Stimulated activated CD8-positive, alpha-beta memory T cell treated with anti-CD3 and anti-CD28 coated beads, Interleukin-4, amount 100 ng/mL, for 4 hours (primary cell): ENCODE measurements around the gene TIMM50.
"Not testable (repeated sequence)": the region's sequence is repeated elsewhere in the genome, so short reads cannot be mapped to it uniquely, and the experiment has no call there.

Source experiments
- DNase-seq, 2 donors: peaks; one replicate each; pipeline ENCODE4 v3.0.0-alpha.2; 2020; ENCODE audit warnings: low read depth in 2 of 2, low spot score in 1 of 2

The TIMM50 gene

DNA sequence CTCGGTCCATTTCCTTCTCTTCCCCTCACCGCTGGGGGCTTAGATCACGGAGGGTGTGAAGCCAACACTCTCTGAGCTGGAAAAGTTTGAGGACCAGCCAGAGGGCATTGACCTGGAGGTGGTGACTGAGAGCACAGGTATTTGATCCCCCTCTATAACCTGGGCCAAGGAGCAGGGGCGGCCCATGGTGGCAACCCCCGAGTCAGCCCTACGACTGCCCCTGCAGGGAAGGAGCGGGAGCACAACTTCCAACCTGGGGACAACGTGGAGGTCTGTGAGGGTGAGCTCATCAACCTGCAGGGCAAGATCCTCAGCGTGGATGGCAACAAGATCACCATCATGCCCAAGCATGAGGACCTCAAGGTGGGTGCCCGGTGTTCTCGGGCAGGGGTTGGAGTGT lies 11.6 kb upstream of the TIMM50 start:
- DNase-seq: no peak

GRCh38 chr19:39469567-39469966 lies 11.1 kb upstream of the TIMM50 start:
- DNase-seq: no peak

DNA sequence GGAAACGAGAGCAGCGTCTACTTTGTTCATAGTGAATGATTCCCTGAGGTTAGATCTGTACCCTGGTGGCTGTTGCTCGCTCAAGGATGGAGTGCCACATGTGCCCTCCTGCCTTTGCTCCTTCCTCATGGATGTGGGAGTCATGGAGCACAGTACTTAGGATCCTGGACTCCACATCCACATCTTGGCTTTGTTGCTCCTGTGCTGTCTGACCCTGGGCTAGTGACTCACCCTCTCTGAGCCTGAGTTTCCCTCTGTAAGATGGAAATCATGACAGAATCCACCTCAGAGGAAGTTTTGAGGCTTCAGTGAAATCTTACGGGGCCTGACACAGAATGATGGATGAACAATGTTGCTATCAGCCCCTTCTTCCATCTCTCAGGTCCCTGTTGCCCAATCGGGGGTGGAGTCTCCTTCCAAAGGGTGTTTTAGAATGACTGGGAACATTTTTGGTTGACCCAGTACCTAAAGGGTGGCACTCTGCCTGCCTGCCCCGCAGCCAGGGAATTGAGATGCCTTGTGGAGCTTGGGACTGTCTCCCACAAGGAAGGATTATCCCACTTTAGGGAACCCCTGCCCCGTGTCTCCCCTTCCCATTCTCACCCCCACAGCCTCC lies 9.8 kb upstream of the TIMM50 start:
- no peak for DNase-seq

GRCh38 chr19:39471756-39472536 lies 8.7 kb upstream of the TIMM50 start:
- DNase-seq: no peak

- no peak for DNase-seq
Observed at GRCh38 chr19:39472746-39473442, 7.7 kb upstream of the TIMM50 start.

- no peak for DNase-seq
Observed at GRCh38 chr19:39473443-39473960, 7.1 kb upstream of the TIMM50 start.

GRCh38 chr19:39474139-39474620 lies 6.5 kb upstream of the TIMM50 start:
- peak; percentile 38 to 50 for DNase-seq

DNA sequence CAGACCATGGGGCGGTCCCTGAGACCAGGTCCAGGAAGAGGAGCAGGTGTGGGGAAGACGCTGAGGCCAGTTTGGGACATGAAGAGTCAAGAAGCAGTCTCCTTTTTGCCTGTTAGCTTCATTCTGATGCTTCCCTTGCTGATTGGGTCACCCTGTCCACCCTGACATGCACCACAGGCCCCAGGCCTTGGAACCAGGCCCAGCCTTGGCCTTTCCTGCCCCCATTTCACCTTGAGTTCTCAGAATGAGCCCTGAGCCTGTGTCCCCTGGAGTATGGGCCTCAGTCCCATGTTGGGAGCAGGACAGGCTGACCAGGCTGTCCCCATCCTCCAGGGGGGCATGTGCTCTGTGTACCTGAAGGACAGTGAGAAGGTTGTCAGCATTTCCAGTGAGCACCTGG lies 4.9 kb upstream of the TIMM50 start:
- DNase-seq: no peak

GRCh38 chr19:39479319-39479801 lies 1.3 kb upstream of the TIMM50 start:
- not testable (repeated sequence) for DNase-seq

- DNase-seq: no peak
Observed at GRCh38 chr19:39479916-39480315, 722 bp upstream of the TIMM50 start.

DNA sequence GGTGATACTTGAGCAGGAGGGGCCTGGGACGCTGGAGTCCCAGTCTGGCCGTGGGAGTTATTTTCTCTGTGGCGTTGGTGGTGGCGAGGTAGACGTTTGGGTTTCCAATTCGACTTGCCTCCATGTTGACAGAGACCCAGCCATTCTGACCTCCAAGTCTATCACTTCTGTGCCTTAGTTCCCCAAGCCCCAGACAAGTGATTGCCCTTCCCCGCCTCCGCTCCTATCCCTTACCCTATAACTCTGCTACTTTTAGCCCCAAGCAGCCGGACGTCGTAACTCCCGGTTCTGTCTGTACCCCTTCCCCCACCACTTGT lies 549 bp downstream of the TIMM50 start:
- no peak for DNase-seq

GRCh38 chr19:39481676-39482075 lies 1.0 kb downstream of the TIMM50 start:
- no peak for DNase-seq

DNA sequence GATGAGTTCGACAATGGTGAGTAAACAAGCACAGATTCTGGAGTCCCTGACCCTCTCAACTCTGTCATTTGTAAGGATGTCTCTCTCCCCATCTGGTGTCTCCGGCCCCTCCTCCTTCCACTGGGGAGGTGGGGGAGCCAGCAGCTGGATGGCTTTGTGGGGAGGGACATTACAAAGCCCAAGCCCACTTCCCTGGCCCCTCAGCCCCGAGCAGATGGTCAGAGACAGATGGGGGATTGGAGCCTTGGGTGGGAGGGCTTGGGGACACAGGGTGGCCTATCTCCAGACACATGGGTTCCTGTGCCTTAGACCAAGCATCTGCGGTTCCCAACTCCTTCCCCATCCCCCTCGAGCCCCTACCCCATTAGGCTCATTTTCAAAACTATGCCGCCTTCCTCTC lies 2.5 kb downstream of the TIMM50 start:
- no peak for DNase-seq

GRCh38 chr19:39489756-39490155 lies 9.1 kb downstream of the TIMM50 start:
- no peak for DNase-seq

DNA sequence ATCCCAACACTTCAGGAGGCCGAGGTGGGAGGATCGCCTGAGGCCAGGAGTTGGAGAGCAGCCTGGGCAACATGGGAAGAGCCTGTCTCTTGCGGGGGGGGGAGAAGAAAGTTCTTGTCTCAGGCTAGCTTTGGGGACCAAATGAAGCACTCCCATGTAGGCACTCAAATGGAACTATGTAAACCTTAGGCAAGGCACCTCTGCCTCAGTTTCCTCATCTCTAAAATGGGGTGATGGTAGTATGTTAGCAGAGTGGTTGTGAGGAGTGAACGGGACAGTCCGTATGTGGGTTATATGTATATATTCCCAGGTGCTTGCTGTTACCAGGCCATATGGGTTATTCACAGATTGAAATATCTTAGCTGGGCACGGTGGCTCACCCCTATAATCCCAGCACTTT lies 11.6 kb downstream of the TIMM50 start:
- DNase-seq: no peak

- DNase-seq: no peak
Observed at GRCh38 chr19:39492788-39493187, 12.2 kb downstream of the TIMM50 start.

DNA sequence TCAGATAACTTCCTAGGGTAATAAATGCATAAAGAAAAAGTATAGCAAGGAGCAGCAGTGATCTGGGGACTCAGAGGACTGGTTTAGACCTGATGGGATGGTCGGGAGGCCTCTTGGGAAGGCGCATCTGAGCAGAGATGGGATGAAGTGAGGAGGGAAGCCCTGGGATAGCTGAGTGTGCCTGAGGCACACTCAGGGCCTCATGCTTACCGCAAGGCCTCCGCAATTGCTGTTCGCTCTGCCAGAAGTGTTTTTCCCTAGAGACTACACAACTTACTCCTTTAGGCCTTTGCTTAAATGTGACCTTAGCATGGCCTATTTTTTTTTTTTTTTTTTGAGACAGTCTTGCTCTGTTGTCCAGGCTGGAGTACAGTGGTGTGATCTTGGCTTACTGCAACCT lies 14.0 kb downstream of the TIMM50 start:
- DNase-seq: no peak

DNA sequence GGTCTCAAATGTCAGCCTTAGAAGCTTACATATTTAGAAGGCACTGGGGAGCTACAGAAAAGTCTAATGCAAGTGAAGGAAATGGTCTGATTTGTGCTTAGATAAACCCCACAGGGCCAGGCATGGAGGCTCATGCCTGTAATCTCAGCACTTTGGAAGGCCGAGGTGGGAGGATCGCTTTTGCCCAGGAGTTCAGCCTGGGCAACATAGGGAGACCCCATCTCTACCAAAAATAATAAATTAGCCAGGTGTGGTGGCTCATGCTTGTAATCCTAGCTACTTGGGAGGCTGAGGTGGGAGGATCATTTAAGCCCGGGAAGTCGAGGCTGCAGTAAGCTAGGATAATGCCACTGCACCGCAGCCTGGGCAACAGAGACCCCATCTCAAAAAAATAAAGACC lies 15.4 kb downstream of the TIMM50 start:
- no peak for DNase-seq

DNA sequence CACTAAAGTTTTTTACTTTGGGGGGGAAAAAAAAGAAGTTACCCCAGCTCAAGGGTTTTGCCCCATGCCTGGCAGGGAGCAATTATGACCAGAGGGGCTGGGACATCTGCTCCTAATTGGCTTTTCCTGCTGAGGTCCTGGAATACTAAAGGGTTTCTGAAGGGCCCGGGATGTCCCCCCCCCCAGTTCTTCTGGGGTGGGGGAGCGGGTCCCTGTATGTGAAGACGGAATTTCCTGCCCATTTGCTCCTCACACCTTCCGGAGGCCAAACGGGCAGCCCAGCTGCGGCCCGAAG lies 17.0 kb downstream of the TIMM50 start:
- no peak for DNase-seq

DNA sequence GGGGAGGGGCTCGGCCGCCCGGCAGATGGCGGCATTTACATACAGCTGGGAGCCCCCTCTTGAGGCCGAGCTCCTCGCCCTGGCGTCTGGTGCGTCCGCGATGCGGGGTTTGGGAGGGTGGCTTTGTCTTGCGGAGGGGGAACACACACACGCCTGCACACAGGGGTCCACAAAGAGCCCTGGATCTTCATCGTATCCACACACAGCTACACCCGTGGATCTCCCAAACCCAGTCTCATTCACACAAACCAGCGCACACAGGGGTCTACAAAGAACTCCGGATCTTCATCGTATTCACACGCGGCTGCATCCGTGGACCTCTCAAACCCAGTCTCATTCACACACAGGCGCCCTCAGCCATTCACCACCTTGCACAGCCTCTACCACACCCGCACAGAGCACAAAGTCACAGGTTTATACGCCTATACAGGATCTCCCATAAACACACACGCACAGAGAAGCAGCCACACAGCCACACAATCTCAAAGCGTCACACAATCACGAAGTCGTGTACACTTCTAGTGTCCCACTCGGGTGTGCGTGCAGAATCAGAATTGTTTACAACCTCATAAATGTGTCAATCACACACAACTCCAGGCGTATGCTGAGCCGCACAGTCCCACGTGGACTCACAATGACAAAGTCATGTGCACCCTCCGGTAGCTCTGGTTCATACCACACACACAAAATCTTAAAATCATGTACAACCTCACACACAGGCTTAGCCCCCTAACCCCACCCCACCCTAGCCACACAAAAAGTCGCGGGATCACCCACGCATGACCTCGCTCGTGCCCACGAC lies 17.6 kb downstream of the TIMM50 start:
- DNase-seq: no peak
